Measurements from ENCODE around the gene TCP1.

GRCh38 chr6:159828074-159828473 is 38.7 kb upstream of the TCP1 start:
- TF ChIP-seq CTCF (IDR thresholded peaks at IDR 0.05) (no peak), EZH2 (IDR thresholded peaks at IDR 0.05) (no peak), EZH2phosphoT487 (IDR thresholded peaks at IDR 0.05) (no peak)

Measured in neural progenitor cell (in vitro differentiated cells).